Glomerular visceral epithelial cell (primary cell): ENCODE measurements around the gene DCDC2B.
"Not testable (repeated sequence)": the region's sequence is repeated elsewhere in the genome, so short reads cannot be mapped to it uniquely, and the experiment has no call there.

Experiments
- DNase-seq: peaks from one replicate; pipeline ENCODE4 v3.0.0-alpha.2; 2016; ENCODE audit errors: extremely low spot score

The DCDC2B gene

GRCh38 chr1:32256473-32257226 is 47.8 kb downstream of the DCDC2B start:
- no peak for DNase-seq

GRCh38 chr1:32257227-32257508 is 48.3 kb downstream of the DCDC2B start:
- DNase-seq: no peak

- DNase-seq: not testable (repeated sequence)
Measured at GRCh38 chr1:32263236-32263593, 54.3 kb downstream of the DCDC2B start.

- DNase-seq: no peak
Measured at GRCh38 chr1:32263744-32264143, 54.9 kb downstream of the DCDC2B start.
